Glutamatergic neuron (in vitro differentiated cells): ENCODE measurements around the gene TOM1. TPM values are rescaled to one million over a fixed set of nuclear protein-coding genes. Genes with fewer than 3 reads are reported as not detected.

ENCODE experiments used
- DNase-seq: peaks from one replicate; pipeline ENCODE4 v3.0.0; 2022
- H3K27ac Mint-ChIP-seq: one replicate; pipeline ENCODE4 v1.8.0; 2020; ENCODE audit warnings: mild to moderate bottlenecking, mixed read lengths, inconsistent platforms; ENCODE audit not compliant: unreplicated experiment
- H3K27me3 Mint-ChIP-seq: one replicate; pipeline ENCODE4 v1.8.0; 2020; ENCODE audit warnings: mild to moderate bottlenecking, moderate library complexity, mixed read lengths, inconsistent platforms; ENCODE audit not compliant: unreplicated experiment
- H3K36me3 Mint-ChIP-seq: one replicate; pipeline ENCODE4 v1.8.0; 2020; ENCODE audit warnings: mild to moderate bottlenecking, mixed read lengths, inconsistent platforms; ENCODE audit not compliant: unreplicated experiment
- H3K4me1 Mint-ChIP-seq: one replicate; pipeline ENCODE4 v1.8.0; 2020; ENCODE audit warnings: mild to moderate bottlenecking, low read depth, mixed read lengths, inconsistent platforms; ENCODE audit not compliant: unreplicated experiment
- H3K4me3 Mint-ChIP-seq: one replicate; pipeline ENCODE4 v1.8.0; 2020; ENCODE audit warnings: mild to moderate bottlenecking, mixed read lengths, inconsistent platforms; ENCODE audit not compliant: unreplicated experiment
- H3K9me3 Mint-ChIP-seq: one replicate; pipeline ENCODE4 v1.8.0; 2020; ENCODE audit warnings: mild to moderate bottlenecking, moderate library complexity, mixed read lengths, inconsistent platforms; ENCODE audit not compliant: unreplicated experiment
- total RNA-seq: library from RNA; stranded (reverse); fragmentation: NEBNext Ultra II Directional; extraction: Animal tissue kit (Norgen Biotek cat#: 25700); gene quantifications from one replicate; pipeline ENCODE4 v1.2.1, GENCODE V29; 2021; ENCODE audit not compliant: unreplicated experiment
- TF ChIP-seq, protein P1 (sequence below): fragments of 200-600 bp; sonication (generic); IDR thresholded peaks from one replicate; pipeline ENCODE4 v1.5.0; 2021; ENCODE audit not compliant: partially characterized antibody, unreplicated experiment

Gene TOM1
- total RNA-seq, 1 donor from 2014 or later, result 40.6 TPM

DNA sequence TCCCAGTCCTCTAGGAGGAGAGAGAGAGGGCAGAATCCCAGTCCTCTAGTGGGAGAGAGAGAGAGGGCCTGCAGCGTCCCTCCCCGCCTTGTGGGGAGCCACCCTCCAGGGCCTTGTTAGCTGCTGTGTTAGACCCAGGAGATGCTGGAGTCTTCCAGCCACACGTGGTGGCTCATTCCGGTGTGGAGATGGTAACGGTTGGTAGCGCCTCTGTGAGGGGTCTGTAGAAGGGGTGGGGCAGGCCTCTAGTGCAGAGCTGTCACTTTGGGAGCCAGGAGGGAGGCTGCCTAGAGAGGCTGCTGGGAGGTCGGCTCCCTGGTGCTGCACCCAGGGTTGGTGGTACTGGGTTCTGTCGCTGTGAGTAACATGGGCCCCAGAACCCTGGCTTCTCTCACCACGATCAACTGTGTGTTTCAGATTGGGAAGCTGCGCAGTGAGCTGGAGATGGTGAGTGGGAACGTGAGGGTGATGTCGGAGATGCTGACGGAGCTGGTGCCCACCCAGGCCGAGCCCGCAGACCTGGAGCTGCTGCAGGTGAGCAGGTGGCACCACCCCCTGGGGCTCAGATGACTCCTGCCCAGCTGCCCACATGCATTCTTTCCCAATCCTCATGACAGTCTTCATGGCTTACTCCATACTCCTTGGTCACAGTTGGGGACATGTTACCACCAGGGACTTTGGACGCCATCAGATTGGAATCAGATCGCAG lies 27.3 kb downstream of the TOM1 start:
- Mint-ChIP-seq H3K9me3 (peaks cover 1% of the 10 kb centered on the region), H3K27ac (no peak overlapping the region), H3K36me3 (no peaks in the 10 kb centered on the region), H3K4me1 (no peaks in the 10 kb centered on the region), H3K4me3 (no peak overlapping the region), H3K27me3 (peaks cover 2% of the 10 kb centered on the region)
- TF ChIP-seq, protein P1, sequence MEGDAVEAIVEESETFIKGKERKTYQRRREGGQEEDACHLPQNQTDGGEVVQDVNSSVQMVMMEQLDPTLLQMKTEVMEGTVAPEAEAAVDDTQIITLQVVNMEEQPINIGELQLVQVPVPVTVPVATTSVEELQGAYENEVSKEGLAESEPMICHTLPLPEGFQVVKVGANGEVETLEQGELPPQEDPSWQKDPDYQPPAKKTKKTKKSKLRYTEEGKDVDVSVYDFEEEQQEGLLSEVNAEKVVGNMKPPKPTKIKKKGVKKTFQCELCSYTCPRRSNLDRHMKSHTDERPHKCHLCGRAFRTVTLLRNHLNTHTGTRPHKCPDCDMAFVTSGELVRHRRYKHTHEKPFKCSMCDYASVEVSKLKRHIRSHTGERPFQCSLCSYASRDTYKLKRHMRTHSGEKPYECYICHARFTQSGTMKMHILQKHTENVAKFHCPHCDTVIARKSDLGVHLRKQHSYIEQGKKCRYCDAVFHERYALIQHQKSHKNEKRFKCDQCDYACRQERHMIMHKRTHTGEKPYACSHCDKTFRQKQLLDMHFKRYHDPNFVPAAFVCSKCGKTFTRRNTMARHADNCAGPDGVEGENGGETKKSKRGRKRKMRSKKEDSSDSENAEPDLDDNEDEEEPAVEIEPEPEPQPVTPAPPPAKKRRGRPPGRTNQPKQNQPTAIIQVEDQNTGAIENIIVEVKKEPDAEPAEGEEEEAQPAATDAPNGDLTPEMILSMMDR, result no peak
- no peak for DNase-seq

DNA sequence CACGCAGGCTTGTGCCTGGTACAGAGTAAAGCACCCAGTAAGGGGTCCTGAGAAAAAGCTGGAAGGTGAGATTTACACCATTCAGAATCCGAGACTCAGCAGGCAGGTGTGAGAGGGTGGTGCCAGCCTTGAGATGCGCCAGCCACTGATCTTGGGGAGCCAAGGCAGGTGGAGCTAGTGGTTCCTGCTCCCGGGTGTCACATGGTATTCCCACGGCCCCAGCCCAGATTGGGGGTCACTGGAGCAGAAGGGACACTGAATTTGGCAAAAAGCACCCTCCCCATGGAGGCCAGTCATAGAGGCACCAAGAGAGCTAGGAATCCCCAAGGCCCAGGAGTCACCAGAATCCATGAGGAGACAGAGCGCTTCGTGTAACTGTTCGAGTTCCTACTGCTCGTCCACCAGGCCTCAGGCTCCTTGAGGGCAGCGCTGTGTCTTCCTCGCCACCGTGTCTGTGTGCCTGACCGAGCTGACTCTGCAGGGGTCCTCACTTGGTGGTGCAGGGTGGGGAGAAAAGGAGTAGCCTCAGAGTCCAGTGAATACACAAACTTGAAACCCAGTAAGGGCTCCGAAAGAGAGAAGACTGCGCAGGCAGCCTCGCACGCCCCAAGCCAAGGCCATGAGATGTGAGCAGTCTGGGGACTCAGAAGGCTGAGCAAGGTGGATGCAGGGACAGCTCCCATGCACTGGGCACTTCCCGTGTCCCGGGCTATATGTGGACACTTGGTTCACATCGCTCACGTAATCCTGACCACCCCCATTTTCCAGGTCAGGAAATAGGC lies 28.2 kb downstream of the TOM1 start:
- Mint-ChIP-seq H3K36me3 (no peaks in the 10 kb centered on the region), H3K9me3 (no peaks in the 10 kb centered on the region), H3K4me3 (no peak overlapping the region), H3K4me1 (no peaks in the 10 kb centered on the region), H3K27ac (no peak overlapping the region), H3K27me3 (peaks cover 2% of the 10 kb centered on the region)
- DNase-seq, result no peak
- TF ChIP-seq, protein P1, result no peak

DNA sequence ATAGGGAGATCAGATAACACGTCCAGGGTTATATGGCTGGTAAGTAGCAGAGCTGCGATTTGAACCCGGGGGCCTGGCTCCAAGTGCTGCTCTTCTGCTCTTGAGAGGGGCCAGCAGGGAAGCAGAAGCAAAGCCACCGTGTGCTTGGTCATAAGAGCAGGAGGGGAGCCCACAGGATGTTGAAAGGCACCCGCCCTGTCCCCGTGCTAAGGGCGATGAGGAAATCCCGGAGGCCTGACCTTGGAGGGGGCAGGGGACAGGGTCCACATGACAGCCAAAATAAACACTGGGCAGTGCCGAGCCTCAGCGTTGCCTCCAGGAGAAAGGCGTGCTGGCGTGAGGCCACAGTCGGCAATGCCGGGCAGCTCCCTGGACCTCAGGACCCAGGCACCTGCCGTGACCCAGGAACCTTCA lies 28.8 kb downstream of the TOM1 start:
- Mint-ChIP-seq H3K4me1 (no peaks in the 10 kb centered on the region), H3K9me3 (no peaks in the 10 kb centered on the region), H3K36me3 (no peaks in the 10 kb centered on the region), H3K27me3 (peaks cover 2% of the 10 kb centered on the region), H3K27ac (no peak overlapping the region), H3K4me3 (no peak overlapping the region)
- TF ChIP-seq, protein P1, result no peak
- no peak for DNase-seq

DNA sequence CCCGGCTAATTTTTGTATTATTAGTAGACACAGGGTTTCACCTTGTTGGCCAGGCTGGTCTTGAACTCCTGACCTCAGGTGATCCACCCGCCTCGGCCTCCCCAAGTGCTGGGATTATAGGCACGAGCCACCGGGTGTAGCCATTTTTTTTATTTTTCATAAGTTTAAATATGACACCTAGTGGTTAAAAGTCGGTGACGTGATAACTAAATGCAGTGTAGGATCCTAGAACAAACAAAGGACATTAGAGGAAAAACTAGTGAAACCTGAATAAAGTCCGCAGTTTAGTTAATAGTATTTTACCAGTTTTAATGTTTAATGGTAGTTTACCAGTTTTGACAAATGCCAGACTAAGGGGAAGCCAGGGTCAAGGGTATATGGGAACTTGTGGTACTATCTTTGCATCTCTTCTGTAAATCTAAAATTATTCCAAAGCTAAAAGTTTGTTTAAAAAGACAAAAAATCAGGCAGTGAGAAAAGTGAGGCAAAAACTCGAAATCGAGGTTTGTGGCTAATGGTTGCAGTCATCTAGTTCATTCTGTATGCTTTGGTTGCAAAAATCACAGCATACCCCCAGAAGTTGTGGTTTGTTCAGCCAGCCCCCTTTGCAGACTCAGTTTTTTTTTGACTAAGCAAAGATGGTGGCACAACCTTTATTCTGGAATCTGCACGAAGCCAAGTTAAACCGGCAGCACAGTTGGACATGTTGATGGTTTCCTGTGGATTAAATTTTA lies 29.6 kb downstream of the TOM1 start:
- Mint-ChIP-seq H3K27me3 (peaks cover 2% of the 10 kb centered on the region), H3K36me3 (no peaks in the 10 kb centered on the region), H3K27ac (no peak overlapping the region), H3K4me3 (no peak overlapping the region), H3K4me1 (no peaks in the 10 kb centered on the region), H3K9me3 (no peaks in the 10 kb centered on the region)
- DNase-seq, result no peak
- TF ChIP-seq, protein P1, result no peak
